ENCODE data around the gene CCDC87. TPM values are rescaled to one million over a fixed set of nuclear protein-coding genes. Genes with fewer than 3 reads are reported as not detected.
A peak's percentile ranks its signal among the peaks of the same experiment; 100 is the strongest.
"Not testable (repeated sequence)": the region's sequence is repeated elsewhere in the genome, so short reads cannot be mapped to it uniquely, and the experiment has no call there.

Gene CCDC87
- total RNA-seq, 1 donor from 2014 or later = 0.10 TPM

DNA sequence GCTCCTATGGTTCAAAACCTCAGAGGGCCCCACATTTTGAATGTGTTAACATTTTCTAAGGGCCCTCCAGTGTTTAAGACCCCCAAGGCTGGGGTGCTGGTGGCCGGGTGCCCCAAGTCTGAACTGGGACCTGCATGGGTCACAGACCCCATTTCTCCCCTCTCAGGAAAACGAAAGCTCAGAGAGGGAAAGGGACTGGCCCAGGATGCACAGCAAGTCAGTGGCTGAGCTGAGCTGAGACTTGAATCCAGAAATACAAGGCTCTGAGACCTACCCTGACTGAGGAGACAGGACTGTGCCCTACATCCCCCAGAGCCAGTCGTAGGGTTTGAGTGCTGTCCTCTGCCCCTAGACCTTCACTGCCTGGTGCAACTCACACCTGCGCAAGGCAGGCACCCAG lies 42.0 kb downstream of the CCDC87 start:
- no peak for DNase-seq

DNA sequence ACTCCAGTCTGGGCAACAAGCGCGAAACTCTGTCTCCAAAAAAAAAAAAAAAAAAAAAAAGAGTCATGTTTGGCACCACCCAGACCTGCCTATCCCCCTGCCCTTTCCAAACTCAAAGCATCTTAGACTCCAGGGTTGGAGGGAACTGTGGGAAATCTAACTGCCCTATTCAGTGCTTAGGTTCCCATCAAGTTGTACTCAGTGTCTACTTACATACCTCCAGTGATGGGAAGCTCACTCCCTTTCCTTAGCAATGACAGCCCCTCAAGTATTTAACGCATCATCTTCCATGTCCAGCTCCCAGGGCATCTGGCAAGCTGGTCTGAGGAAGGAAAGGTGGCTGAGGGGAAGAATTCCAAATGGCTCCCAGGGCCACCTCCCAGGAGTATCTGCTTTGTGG lies 43.2 kb downstream of the CCDC87 start:
- no peak for DNase-seq

DNA sequence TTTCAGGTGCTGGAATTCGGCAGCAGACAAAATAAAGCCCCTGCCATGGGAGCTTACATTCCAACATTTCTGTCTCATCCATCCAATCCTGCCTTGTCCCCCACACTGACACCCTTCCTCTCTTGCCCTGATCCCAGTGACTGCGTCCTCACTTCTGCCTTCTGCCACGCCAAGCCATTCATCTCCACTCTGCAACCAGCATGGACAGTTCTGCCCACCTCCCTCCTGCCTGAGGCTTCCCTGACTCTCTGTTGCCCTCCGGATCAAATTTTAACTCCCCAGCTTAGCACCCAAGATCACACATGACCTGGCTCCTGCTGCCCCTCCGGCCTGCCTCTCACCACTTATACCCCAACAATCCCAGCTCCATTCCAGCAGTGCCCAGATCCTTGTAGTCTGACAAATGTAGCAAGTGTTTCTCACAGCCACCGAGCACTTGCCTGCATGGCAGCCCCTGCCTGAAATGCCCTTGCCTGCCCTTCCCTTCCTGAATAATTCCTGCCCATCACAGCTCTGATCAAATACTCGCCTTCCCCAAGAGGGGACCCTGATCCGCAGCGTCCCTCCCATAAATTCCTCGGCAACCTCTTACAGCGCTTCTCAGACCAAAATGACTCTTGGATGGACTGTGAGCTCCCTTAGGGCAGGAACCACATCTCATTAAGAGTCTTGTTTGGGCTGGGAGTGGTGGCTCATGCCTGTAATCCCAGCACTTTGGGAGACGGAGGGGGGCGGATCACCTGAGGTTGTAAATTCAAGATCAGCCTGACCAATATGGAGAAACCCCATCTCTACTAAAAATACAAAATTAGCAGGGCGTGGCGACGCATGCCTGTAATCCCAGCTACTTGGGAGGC lies 43.9 kb downstream of the CCDC87 start:
- peak; percentile 12 for DNase-seq

DNA sequence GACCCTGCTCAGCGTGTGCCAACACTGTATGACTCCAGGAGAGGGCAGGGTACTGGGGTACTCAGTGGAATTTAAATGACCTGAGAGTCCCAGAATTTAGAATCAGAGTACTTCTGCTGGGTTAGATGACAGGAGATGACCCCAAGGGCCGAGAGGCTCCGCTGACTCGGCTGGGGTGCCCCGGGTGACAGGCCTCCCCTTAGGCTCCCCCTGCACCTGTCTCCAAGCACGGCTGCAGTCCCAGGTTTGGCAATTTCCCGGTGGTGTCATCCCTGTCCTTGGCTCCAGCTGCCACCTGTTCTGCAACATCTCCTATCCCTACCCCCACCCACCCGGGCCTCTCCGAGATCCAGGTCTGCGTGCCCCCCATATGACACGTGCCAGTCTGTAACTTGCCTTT lies 44.8 kb downstream of the CCDC87 start:
- peak; percentile 54 for DNase-seq

DNA sequence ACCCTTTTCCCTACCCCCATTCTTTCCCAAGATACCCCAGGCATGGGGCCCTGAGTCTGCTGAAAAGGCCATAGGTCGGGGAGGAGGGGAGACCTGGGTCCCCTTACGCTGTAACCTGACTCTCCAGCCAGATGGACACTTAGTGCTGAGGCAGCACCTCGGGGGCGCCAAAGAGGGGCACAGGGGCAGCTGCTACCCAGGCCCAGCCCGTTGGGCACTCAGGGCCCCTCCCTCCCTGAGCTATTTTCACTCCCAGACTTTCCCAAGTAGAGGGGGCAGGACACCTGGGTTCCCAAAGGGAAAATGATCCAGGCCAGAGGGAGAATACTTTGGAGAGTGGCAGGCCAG lies 45.2 kb downstream of the CCDC87 start:
- peak; percentile 74 for DNase-seq

DNA sequence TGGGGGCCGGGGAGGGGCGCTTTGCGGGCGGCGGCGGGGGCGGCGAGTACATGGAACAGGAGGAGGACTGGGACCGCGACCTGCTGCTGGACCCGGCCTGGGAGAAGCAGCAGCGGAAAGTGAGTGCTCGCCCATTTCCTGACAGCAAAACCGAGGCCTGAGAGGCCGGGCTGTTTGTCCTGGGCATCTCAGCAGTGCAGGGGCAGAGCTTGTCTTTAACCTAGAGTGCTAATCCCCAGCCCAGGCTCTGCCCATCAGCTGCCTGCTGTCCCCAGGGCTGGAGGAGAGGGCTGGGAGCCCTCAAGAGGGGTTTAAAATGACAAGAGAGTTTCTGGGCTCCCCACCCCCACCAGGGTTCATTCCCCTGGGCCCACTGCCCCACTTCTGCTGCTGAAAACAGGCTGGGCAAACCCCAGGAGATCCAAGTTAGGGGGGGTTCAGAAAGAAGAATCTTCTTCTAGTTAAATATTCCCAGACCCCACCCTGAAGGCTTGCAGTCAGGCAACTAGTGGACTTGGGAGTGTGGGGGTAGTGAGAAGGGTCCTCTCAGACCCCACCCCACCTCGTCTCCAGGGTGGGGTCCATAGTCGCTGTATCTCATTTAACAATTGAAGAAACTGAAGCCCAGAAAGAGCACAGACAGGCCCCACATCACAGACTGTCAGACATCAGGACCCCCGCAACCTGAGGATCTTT lies 45.7 kb downstream of the CCDC87 start:
- DNase-seq = peak; percentile 49

DNA sequence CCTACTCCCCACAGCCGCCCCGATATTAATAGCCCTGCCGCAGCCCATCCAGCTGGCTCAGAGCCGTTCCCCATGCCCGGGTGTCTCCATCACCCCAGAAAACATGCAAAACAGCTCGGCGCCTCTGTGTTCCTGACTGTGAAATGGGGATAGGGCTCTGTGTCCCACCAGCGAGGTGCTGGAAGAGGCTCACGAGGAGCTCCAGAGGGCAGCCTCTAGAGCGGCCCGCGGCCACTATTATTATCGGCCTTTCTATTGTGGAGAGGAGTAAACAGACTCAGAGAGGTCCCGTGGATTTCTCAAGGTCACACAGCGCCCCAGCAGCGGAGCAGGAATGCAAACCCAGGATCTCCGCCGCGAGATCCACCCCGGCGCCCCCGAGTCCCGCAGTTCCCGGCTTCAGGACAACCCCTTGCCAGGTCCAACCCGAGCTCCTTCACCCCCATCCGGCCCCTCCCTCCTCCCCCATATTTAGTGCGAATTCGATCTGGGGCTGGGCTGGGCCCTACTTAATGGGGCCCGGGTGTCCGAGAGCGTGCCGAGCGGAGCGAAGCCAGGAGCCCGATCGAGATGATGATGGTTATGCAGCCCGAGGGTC lies 46.4 kb downstream of the CCDC87 start, which contains the start of gene ACTN3:
TSS of gene ACTN3 (plus strand) at position 536 of the 598 bp plus-strand sequence. CDS start at position 571, 35 bp downstream.
- peak; percentile 72 for DNase-seq

DNA sequence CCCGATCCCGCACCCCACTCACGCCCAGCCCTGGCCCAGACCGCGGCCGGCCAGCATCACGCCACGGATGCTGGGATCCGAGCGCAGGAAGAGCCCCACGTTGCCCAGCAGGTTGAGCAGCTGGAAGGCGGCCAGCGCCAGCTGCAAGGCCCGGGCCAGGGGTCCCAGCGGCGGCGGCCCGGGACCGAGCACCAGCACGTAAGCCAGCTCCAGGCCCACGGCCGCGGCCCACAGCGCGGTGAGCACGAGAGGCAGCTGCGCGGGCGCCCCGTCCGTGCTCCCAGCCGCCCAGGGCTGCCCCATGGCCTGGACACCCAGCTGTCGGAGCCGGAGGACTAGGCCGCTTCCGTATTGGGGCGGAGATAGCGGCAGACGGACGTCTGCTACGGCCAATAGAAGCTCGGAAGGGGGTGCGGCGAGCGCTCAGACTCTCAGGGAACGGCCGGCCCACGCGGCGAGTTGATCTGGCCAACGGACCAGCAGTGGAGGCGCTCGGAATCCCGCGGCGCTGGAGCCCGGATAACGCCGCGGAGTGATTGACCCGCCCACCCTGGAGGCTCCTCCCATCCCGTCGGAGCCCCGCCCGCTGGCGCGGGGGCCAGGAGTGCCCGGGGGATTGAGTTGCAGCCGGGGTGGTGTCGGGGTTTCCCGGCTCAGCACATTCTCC lies 47.0 kb downstream of the CCDC87 start, which contains the start of gene ZDHHC24:
TSS of gene ZDHHC24 (minus strand) at position 348 of the 667 bp plus-strand sequence. CDS start at position 303, 45 bp downstream.
- peak; percentile 96 for DNase-seq

DNA sequence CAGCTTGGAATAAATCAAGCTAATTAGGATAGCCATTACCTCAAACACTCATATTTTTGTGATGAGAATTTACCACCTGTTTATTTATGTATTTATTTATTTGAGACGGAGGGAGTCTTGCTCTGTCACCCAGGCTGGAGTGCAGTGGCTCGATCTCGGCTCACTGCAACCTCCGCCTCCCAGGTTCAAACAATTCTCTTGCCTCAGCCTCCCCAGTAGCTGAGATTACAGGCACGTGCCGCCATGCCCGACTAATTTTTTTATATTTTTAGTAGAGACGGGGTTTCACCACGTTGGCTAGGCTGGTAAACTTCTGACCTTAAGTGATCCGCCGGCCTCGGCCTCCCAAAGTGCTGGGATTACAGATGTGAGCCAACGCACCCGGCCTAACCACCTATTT lies 47.9 kb downstream of the CCDC87 start:
- not testable (repeated sequence) for DNase-seq

DNA sequence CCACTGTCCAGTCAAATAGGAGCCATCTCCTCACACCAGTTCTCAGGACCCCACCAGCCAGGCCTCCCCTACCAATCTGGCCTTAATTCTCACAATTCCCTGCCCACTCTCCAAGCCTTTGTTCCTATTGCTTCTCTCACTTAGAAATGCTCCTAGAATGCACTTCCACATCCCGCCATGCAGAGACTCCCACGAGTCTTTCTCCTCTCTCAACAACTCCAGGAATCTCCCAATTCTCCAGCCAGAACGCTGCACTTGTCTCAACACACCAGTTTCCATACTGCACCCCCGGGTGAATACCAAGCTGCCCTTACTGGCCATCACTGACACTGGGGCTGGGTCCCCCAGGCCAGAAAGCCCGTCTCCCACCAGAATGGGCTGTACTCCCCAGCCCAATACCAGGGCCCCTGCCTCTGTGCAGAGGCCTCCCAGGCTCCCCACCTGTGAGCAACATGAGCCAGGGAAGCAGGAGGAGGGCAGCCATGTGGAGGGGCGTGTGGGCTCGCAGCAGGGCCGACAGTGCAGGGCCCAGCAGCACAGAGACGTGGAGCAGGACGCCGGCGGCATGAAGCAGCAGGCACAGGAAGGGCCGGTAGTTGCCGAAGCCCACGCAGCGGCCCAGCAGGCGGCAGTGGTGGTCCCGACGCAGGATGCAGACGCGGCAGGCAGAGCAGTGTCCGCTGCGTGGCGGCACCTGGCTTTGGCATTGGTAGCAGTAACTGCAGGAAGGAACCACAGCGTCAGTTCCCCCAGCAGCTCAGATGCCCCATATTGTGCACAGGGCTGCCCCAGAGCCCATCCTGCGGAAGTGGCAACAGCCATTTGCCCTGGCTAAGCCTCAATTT lies 49.4 kb downstream of the CCDC87 start:
- peak; percentile 82 for DNase-seq

DNA sequence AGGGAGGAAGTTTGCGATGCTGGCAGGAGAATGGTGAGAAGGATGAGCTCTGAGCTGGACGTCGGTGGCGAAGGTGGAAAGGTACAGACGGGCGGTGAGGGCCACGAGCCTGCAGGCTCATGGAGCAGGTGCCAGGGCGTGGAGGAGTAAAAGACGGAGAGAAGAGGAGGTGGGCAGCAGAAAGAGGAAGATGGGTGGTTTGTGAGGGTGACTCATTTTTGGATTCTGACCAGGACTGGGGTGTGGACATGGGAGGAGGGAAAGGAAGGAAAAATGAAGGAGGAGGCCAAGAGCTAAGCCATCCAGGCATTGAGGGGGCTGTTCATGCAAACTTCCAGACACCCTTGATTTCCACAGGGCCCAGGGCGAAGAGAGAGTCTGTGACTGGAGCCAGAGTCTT lies 50.5 kb downstream of the CCDC87 start:
- no peak for DNase-seq

DNA sequence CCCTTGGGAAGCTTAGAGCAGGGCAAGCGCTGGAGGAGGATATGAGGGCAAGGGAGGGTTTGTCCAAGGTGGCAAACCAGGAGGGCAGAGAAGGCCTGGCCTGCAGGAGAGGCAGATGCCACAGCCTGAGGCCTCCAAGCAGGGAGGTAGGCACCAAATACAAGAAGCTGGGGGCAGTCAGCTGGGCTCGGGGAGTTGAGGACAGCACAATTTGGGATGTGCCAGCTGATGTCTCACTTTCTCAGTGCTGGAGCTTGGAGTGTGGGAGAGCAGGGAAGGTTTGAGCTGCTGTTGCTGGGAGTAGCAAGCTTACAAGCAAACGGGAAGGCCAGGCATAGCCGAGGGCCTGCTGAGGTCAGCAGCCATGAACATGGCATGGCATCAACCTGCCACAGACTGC lies 51.0 kb downstream of the CCDC87 start:
- DNase-seq = no peak

DNA sequence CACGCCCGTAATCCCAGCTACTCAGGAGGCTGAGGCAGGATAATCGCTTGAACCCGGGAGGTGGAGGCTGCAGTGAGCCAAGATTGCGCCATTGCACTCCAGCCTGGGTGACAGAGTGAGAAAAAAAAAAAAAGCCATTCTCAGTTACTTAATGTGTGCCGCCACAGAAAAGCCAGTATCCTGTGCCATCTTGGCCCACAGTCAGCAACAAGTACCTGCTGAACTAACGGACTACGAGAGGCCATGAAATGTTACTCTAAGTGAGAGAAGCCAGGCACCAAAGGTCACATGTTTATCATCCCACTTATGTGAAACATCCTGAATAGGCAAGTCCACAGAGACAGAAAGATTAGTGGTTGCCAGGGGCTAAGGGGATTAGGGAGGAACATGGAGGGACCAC lies 52.3 kb downstream of the CCDC87 start:
- DNase-seq = not testable (repeated sequence)

Small RNA genes lying within 50 kb of the gene (small RNA-seq; reads per million reads assigned to genes)
- not detected for gene RNU4-39P (ENCODE audit: low replicate concordance)

Other genes with a start within 250 kb of the CCDC87 start
- gene BRMS1, start 248.0 kb downstream of the CCDC87 start, total RNA-seq = 23.6 TPM
- 40.8 TPM for gene B4GAT1, start 245.4 kb downstream of the CCDC87 start, total RNA-seq
- 10.2 TPM for gene SLC29A2, start 221.3 kb downstream of the CCDC87 start, total RNA-seq
- 1.4 TPM for gene NPAS4, start 172.0 kb downstream of the CCDC87 start, total RNA-seq
- 55.9 TPM for gene MRPL11, start 154.2 kb downstream of the CCDC87 start, total RNA-seq
- 5.9 TPM for gene PELI3, start 126.2 kb downstream of the CCDC87 start, total RNA-seq
- 21.2 TPM for gene DPP3, start 112.6 kb downstream of the CCDC87 start, total RNA-seq
- gene BBS1, start 82.4 kb downstream of the CCDC87 start, total RNA-seq = 29.6 TPM
- 5.3 TPM for gene ZDHHC24, start 47.0 kb downstream of the CCDC87 start, total RNA-seq
- gene ACTN3, start 46.2 kb downstream of the CCDC87 start, total RNA-seq = 91.4 TPM
- 35.7 TPM for gene CTSF, start 24.5 kb downstream of the CCDC87 start, total RNA-seq
- 33.4 TPM for gene CCS, start 122 bp upstream of the CCDC87 start, total RNA-seq
- 31.6 TPM for gene RBM14, start 23.6 kb upstream of the CCDC87 start, total RNA-seq
- 137 TPM for gene RBM4, start 45.6 kb upstream of the CCDC87 start, total RNA-seq
- gene RBM4B, start 84.8 kb upstream of the CCDC87 start, total RNA-seq = 25.4 TPM
- 20.9 TPM for gene SPTBN2, start 136.2 kb upstream of the CCDC87 start, total RNA-seq

Data from tongue (tissue), 3 donors.